GM12872 (cell line): ENCODE measurements around the gene CCDC192.

Source experiments
- TF ChIP-seq, protein P1 (sequence below): IDR thresholded peaks from 3 replicates; pipeline ENCODE4 v1.5.1; 2011; ENCODE audit warnings: low read depth, mild to moderate bottlenecking, low read length, moderate library complexity; ENCODE audit not compliant: insufficient read depth

Gene CCDC192

GRCh38 chr5:127981498-127981897 lies 278.3 kb downstream of the CCDC192 start:
- TF ChIP-seq, protein P1, sequence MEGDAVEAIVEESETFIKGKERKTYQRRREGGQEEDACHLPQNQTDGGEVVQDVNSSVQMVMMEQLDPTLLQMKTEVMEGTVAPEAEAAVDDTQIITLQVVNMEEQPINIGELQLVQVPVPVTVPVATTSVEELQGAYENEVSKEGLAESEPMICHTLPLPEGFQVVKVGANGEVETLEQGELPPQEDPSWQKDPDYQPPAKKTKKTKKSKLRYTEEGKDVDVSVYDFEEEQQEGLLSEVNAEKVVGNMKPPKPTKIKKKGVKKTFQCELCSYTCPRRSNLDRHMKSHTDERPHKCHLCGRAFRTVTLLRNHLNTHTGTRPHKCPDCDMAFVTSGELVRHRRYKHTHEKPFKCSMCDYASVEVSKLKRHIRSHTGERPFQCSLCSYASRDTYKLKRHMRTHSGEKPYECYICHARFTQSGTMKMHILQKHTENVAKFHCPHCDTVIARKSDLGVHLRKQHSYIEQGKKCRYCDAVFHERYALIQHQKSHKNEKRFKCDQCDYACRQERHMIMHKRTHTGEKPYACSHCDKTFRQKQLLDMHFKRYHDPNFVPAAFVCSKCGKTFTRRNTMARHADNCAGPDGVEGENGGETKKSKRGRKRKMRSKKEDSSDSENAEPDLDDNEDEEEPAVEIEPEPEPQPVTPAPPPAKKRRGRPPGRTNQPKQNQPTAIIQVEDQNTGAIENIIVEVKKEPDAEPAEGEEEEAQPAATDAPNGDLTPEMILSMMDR, result no peak

DNA sequence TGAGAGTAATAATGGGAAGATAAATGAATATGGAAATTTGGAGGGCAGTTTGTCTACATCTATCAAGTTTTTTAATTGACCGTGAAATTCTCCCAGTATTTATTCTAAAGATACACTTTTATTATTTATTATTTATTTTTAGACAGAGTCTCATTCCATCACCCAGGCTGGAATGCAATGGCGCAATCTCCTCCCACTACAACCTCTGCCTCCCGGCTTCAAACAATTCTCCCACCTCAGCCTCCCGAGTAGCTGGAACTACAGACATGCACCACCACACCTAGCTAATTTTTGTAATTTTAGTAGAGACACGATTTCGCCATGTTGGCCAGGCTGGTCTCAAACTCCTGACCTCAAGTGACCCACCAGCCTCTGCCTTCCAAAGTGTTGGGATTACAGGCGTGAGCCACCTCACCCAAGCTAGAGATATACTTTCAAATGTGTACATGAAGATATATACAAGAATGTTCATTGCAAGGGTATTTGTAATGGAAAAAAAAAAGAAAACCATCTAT lies 282.7 kb downstream of the CCDC192 start:
- TF ChIP-seq, protein P1, result no peak

- TF ChIP-seq, protein P1, result no peak
Measured at GRCh38 chr5:127987354-127988145, 284.4 kb downstream of the CCDC192 start.

DNA sequence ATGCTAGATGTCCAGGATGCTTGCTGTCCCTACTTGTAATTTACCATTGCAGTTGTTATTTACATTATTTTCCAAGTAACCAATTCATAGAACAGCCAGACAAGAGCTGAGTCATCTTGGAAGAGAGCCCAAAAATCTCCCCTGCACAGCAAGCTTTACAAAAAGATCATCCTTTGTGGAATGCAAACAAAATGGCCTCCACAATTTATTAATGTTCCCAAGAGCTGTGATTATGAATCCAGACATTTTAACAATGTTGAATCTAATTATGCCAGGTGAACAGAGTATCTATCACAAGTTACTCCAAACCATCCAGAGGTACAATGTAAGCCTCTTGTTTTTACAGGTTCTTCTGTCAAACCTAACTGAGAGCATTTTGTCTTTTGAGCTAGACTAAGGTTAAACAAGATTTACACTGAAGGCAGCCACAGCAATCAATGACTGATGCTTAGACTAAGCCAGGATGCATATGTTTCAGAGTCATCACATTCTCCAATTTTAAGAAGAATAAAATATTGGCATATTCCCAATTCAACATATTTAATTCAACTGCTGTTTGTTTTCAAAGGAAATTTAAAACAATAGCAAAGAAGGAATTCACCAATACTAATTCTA lies 285.1 kb downstream of the CCDC192 start:
- TF ChIP-seq, protein P1, result no peak
